HepG2 (cell line): ENCODE measurements around the gene NOP9.

Experiments
- GABPA ChIP-seq, 2 experiments: IDR thresholded peaks; 2 replicates each; pipeline ENCODE4 v1.6.1; 2011 to 2016; ENCODE audit warnings: low read depth in 2 of 2, low read length in 1 of 2, missing biosample characterization in 1 of 2, missing genetic modification characterization in 1 of 2
- KDM1A ChIP-seq: IDR thresholded peaks from 2 replicates; pipeline ENCODE4 v1.6.1; 2016; ENCODE audit warnings: missing compliant biosample characterization
- SMAD3 ChIP-seq: sonication (generic); formaldehyde crosslinking; IDR thresholded peaks from 2 replicates; pipeline ENCODE4 v1.4.0; 2020; ENCODE audit warnings: missing genetic modification reagents
- ZNF556 ChIP-seq: sonication (generic); formaldehyde crosslinking; IDR thresholded peaks from 2 replicates; pipeline ENCODE4 v1.4.0; 2020; ENCODE audit warnings: mild to moderate bottlenecking, missing genetic modification reagents, borderline replicate concordance
- TF ChIP-seq, protein P1 (sequence below): conservative IDR thresholded peaks from 2 replicates; pipeline ENCODE4 v1.6.1; 2018; ENCODE audit warnings: missing genetic modification reagents

DNA sequence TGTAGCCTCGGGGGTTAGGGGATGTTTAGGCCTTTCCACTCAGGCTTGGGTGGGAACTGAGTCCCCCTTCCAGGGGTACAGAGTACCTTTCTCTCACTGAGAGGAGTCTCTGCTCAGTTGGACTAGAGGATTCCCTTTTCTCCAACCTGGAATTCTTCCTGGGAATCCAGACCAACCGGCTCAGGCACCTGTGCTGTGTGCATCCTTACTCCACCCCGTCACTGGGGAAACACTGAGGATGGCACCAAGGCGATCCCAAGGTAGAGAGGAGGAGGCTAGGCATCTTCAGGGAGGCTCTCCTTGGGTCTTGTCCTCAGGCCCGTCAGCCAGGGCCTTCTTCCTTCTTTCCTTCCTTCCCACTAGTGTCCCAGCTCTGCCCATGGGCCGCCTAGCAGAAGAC, 35.8 kb upstream of the NOP9 start:
- TF ChIP-seq KDM1A (no peak), GABPA (IDR thresholded peaks at IDR 0.05; ENCODE audit: low read depth, low read length) (no peak), GABPA (CRISPR knock-in tag; IDR thresholded peaks at IDR 0.05; ENCODE audit: low read depth) (no peak), ZNF556 (CRISPR knock-in tag) (no peak), SMAD3 (CRISPR knock-in tag) (no peak)
- TF ChIP-seq, protein P1, sequence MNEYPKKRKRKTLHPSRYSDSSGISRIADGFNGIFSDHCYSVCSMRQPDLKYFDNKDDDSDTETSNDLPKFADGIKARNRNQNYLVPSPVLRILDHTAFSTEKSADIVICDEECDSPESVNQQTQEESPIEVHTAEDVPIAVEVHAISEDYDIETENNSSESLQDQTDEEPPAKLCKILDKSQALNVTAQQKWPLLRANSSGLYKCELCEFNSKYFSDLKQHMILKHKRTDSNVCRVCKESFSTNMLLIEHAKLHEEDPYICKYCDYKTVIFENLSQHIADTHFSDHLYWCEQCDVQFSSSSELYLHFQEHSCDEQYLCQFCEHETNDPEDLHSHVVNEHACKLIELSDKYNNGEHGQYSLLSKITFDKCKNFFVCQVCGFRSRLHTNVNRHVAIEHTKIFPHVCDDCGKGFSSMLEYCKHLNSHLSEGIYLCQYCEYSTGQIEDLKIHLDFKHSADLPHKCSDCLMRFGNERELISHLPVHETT: no peak
